Neural cell (in vitro differentiated cells): ENCODE measurements around the gene NFIA. TPM values are rescaled to one million over a fixed set of nuclear protein-coding genes. Genes with fewer than 3 reads are reported as not detected.

Source experiments
- H2AFZ ChIP-seq: fragments of 200-600, 300-800 bp; sonication (generic), shearing (Covaris generic); 2 replicates; pipeline ENCODE4 v1.6.0; 2014; ENCODE audit warnings: low read depth, mild to moderate bottlenecking, antibody characterized with exemption, low read length, moderate library complexity
- H3F3A ChIP-seq: fragments of 200-600 bp; shearing (Covaris generic); 2 replicates; pipeline ENCODE4 v1.6.1; 2016; ENCODE audit warnings: mild to moderate bottlenecking, moderate library complexity, mixed read lengths, antibody characterized with exemption, low read length; ENCODE audit not compliant: insufficient read depth, poor library complexity, severe bottlenecking
- H3K27ac ChIP-seq: fragments of 200-600, 300-800 bp; sonication (generic), shearing (Covaris generic); 2 replicates; pipeline ENCODE4 v1.5.1; 2014; ENCODE audit warnings: mild to moderate bottlenecking, low read length, moderate library complexity
- H3K27me3 ChIP-seq: fragments of 300-800, 200-600 bp; sonication (generic), shearing (Covaris generic); 2 replicates; pipeline ENCODE4 v1.6.0; 2014; ENCODE audit warnings: mild to moderate bottlenecking, low read depth, low read length, moderate library complexity; ENCODE audit not compliant: insufficient read depth
- H3K36me3 ChIP-seq: fragments of 300-800, 200-600 bp; sonication (generic), shearing (Covaris generic); 2 replicates; pipeline ENCODE4 v1.5.1; 2014; ENCODE audit warnings: mild to moderate bottlenecking, antibody characterized with exemption, low read length, moderate library complexity; ENCODE audit not compliant: insufficient read depth
- H3K4me2 ChIP-seq: fragments of 300-800, 200-600 bp; sonication (generic), shearing (Covaris generic); 2 replicates; pipeline ENCODE4 v1.6.0; 2014; ENCODE audit warnings: mild to moderate bottlenecking, low read length
- H3K4me3 ChIP-seq: fragments of 300-800, 200-600 bp; sonication (generic), shearing (Covaris generic); 2 replicates; pipeline ENCODE4 v1.5.1; 2014; ENCODE audit warnings: mild to moderate bottlenecking, low read length, moderate library complexity
- H3K79me2 ChIP-seq: fragments of 200-600 bp; shearing (Covaris generic); replicated peaks from 2 replicates; pipeline ENCODE4 v1.6.0; 2014; ENCODE audit warnings: mild to moderate bottlenecking, low read length, moderate library complexity; ENCODE audit not compliant: insufficient read depth
- H3K9ac ChIP-seq: fragments of 300-800, 200-600 bp; sonication (generic), shearing (Covaris generic); 2 replicates; pipeline ENCODE4 v1.6.1; 2016; ENCODE audit warnings: mild to moderate bottlenecking, low read length, mixed read lengths
- H3K9me2 ChIP-seq: fragments of 200-600 bp; shearing (Covaris generic); 2 replicates; pipeline ENCODE4 v1.6.1; 2016; ENCODE audit warnings: mild to moderate bottlenecking, low read length, mixed read lengths; ENCODE audit not compliant: insufficient read depth
- H3K9me3 ChIP-seq: fragments of 200-600, 300-800 bp; sonication (generic), shearing (Covaris generic); 2 replicates; pipeline ENCODE4 v1.6.1; 2016; ENCODE audit warnings: mild to moderate bottlenecking, mixed run types, low read length, moderate library complexity, mixed read lengths
- H4K20me1 ChIP-seq: fragments of 200-600 bp; shearing (Covaris generic); 2 replicates; pipeline ENCODE4 v1.6.1; 2016; ENCODE audit warnings: mild to moderate bottlenecking, mixed run types; ENCODE audit not compliant: insufficient read depth
- CTCF ChIP-seq: fragments of 450-650 bp; IDR thresholded peaks from 2 replicates; pipeline ENCODE4 v1.5.1; 2014; ENCODE audit warnings: antibody characterized with exemption, mild to moderate bottlenecking, moderate library complexity; ENCODE audit not compliant: poor library complexity, severe bottlenecking
- EP300 ChIP-seq: fragments of 450-650 bp; conservative IDR thresholded peaks from 2 replicates; pipeline ENCODE4 v1.6.1; 2014; ENCODE audit warnings: antibody characterized with exemption, mild to moderate bottlenecking, moderate library complexity; ENCODE audit not compliant: poor library complexity, severe bottlenecking
- EZH2 ChIP-seq: fragments of 200-600, 300-800 bp; shearing (Covaris generic), sonication (generic); IDR thresholded peaks from 2 replicates; pipeline ENCODE4 v1.6.1; 2014; ENCODE audit warnings: antibody characterized with exemption, low read length, borderline replicate concordance, mild to moderate bottlenecking; ENCODE audit not compliant: insufficient read depth, poor library complexity, severe bottlenecking
- MXI1 ChIP-seq: fragments of 450-650 bp; conservative IDR thresholded peaks from 2 replicates; pipeline ENCODE4 v1.6.1; 2014; ENCODE audit warnings: antibody characterized with exemption, mild to moderate bottlenecking; ENCODE audit not compliant: poor library complexity, severe bottlenecking
- POLR2AphosphoS5 ChIP-seq: IDR thresholded peaks from 2 replicates; pipeline ENCODE4 v1.6.1; 2012
- RAD21 ChIP-seq: fragments of 450-650 bp; conservative IDR thresholded peaks from 2 replicates; pipeline ENCODE4 v1.6.1; 2014; ENCODE audit warnings: antibody characterized with exemption, mild to moderate bottlenecking, moderate library complexity
- REST ChIP-seq: IDR thresholded peaks from 2 replicates; pipeline ENCODE4 v1.6.1; 2012; ENCODE audit warnings: borderline replicate concordance
- SMC3 ChIP-seq: fragments of 450-650 bp; conservative IDR thresholded peaks from 2 replicates; pipeline ENCODE4 v1.6.1; 2014; ENCODE audit warnings: antibody characterized with exemption, mild to moderate bottlenecking, moderate library complexity; ENCODE audit not compliant: poor library complexity
- TAF1 ChIP-seq: IDR thresholded peaks from 2 replicates; pipeline ENCODE4 v1.6.1; 2012; ENCODE audit warnings: low read depth
- polyA plus RNA-seq: library from polyadenylated mRNA; depleted of rRNA; stranded (reverse); fragments of >200 nt; gene quantifications from 2 replicates; pipeline ENCODE4 v1.2.3, GENCODE V29; 2014

Gene NFIA
- polyA plus RNA-seq, 1 donor from 2014 or later: 0.47 TPM

GRCh38 chr1:61047061-61047460 is 35.3 kb upstream of the NFIA start:
- no peak for TF ChIP-seq SMC3
- TF ChIP-seq EP300: no peak
- TF ChIP-seq TAF1: no peak
- no peak for TF ChIP-seq RAD21
- no peak for TF ChIP-seq MXI1
- TF ChIP-seq REST: no peak
- no peak for TF ChIP-seq EZH2
- TF ChIP-seq POLR2AphosphoS5: no peak
- TF ChIP-seq CTCF: no peak
- no peak overlapping the region for H3K27ac ChIP-seq
- no peaks in the 10 kb centered on the region for H3F3A ChIP-seq
- no peak overlapping the region for H3K4me3 ChIP-seq
- H3K79me2 ChIP-seq: no peaks in the 10 kb centered on the region
- H3K36me3 ChIP-seq: no peaks in the 10 kb centered on the region
- no peaks in the 10 kb centered on the region for H3K9me2 ChIP-seq
- H3K27me3 ChIP-seq: peaks cover 57% of the 10 kb centered on the region
- H2AFZ ChIP-seq: no peak overlapping the region
- no peak overlapping the region for H3K4me2 ChIP-seq
- no peaks in the 10 kb centered on the region for H4K20me1 ChIP-seq
- H3K9ac ChIP-seq: no peak overlapping the region
- no peaks in the 10 kb centered on the region for H3K9me3 ChIP-seq

GRCh38 chr1:61049850-61050540 is 32.4 kb upstream of the NFIA start:
- Histone ChIP-seq H3K36me3 (no peaks in the 10 kb centered on the region), H3K9ac (no peak overlapping the region), H3K27me3 (peaks cover 63% of the 10 kb centered on the region), H3F3A (no peaks in the 10 kb centered on the region), H3K9me2 (no peaks in the 10 kb centered on the region), H2AFZ (peak overlapping the region; percentile 33), H3K9me3 (no peaks in the 10 kb centered on the region), H3K79me2 (no peaks in the 10 kb centered on the region), H3K4me2 (peak overlapping the region; percentile 51), H3K4me3 (peak overlapping the region; percentile 81), H4K20me1 (no peaks in the 10 kb centered on the region), H3K27ac (no peak overlapping the region)
- TF ChIP-seq RAD21 (peak; percentile 81), MXI1 (no peak), TAF1 (no peak), REST (no peak), EZH2 (no peak), SMC3 (peak; percentile 80), POLR2AphosphoS5 (no peak), CTCF (peak; percentile 90), EP300 (no peak)
